Uterine smooth muscle cell (primary cell): ENCODE results near the gene ACSL1. TPM values are rescaled to one million over a fixed set of nuclear protein-coding genes. Genes with fewer than 3 reads are reported as not detected.

Experiments
- total RNA-seq: library from RNA; depleted of rRNA; stranded (reverse); fragments of >200 nt; gene quantifications from 2 replicates; pipeline ENCODE4 v1.2.3, GENCODE V29; 2014

Gene ACSL1
- total RNA-seq, result 41.8 and 55.5 TPM in 2 replicates

GRCh38 chr4:184825896-184826690, at the start of gene ACSL1:
Gene ACSL1, minus strand, starts transcription at chr4:184825968. Its CDS starts 22,454 bp downstream, at chr4:184803514.

GRCh38 chr4:184733654-184734524, 91.9 kb downstream of the ACSL1 start, which contains the start of gene CENPU:
Gene CENPU, minus strand, starts transcription at chr4:184734096. Its CDS starts 34 bp downstream, at chr4:184734062.

Other genes starting within 250 kb of the ACSL1 start
- 34.5 and 38.3 TPM in 2 replicates for gene CASP3, start 176.5 kb downstream of the ACSL1 start, total RNA-seq
- 17.1 and 26.0 TPM in 2 replicates for gene PRIMPOL, start 176.2 kb downstream of the ACSL1 start, total RNA-seq
- gene CENPU, start 91.9 kb downstream of the ACSL1 start, total RNA-seq, result 12.5 and 26.1 TPM in 2 replicates
- gene HELT, start 192.5 kb upstream of the ACSL1 start, total RNA-seq, result not detected in 2 replicates